Measurements from ENCODE around the gene ZNF101.

Gene ZNF101

GRCh38 chr19:19644054-19644388, 24.6 kb upstream of the ZNF101 start:
- Mint-ChIP-seq H3K27ac (peak overlapping the region; percentile 81), H3K4me3 (peak overlapping the region; percentile 95), H3K36me3 (ENCODE audit: low read depth) (peaks cover 15% of the 10 kb centered on the region), H3K9me3 (no peaks in the 10 kb centered on the region), H3K4me1 (peaks cover 14% of the 10 kb centered on the region), H3K27me3 (ENCODE audit: low read depth, poor library complexity) (peaks cover 10% of the 10 kb centered on the region)
- TF ChIP-seq CTCF (IDR thresholded peaks at IDR 0.05), result no peak
- DNase-seq, result no peak

GRCh38 chr19:19645233-19645870, 23.3 kb upstream of the ZNF101 start:
- peaks cover 23% of the 10 kb centered on the region for H3K36me3 Mint-ChIP-seq (ENCODE audit: low read depth)
- no peak overlapping the region for H3K27ac Mint-ChIP-seq
- no peak for TF ChIP-seq CTCF (IDR thresholded peaks at IDR 0.05)
- DNase-seq, result no peak
- H3K9me3 Mint-ChIP-seq, result no peaks in the 10 kb centered on the region
- peaks cover 14% of the 10 kb centered on the region for H3K4me1 Mint-ChIP-seq
- peaks cover 10% of the 10 kb centered on the region for H3K27me3 Mint-ChIP-seq (ENCODE audit: low read depth, poor library complexity)
- no peak overlapping the region for H3K4me3 Mint-ChIP-seq

GRCh38 chr19:19647037-19647835, 21.4 kb upstream of the ZNF101 start:
- peaks cover 9% of the 10 kb centered on the region for H3K4me1 Mint-ChIP-seq
- no peak for DNase-seq
- H3K27ac Mint-ChIP-seq, result no peak overlapping the region
- TF ChIP-seq CTCF (IDR thresholded peaks at IDR 0.05), result no peak
- H3K4me3 Mint-ChIP-seq, result no peak overlapping the region
- H3K27me3 Mint-ChIP-seq (ENCODE audit: low read depth, poor library complexity), result peaks cover 6% of the 10 kb centered on the region
- H3K9me3 Mint-ChIP-seq, result no peaks in the 10 kb centered on the region
- peaks cover 31% of the 10 kb centered on the region for H3K36me3 Mint-ChIP-seq (ENCODE audit: low read depth)

GRCh38 chr19:19649155-19649554, 19.5 kb upstream of the ZNF101 start:
- no peak for TF ChIP-seq CTCF (IDR thresholded peaks at IDR 0.05)
- H3K27ac Mint-ChIP-seq, result no peak overlapping the region
- no peak overlapping the region for H3K4me3 Mint-ChIP-seq
- no peak for DNase-seq
- no peaks in the 10 kb centered on the region for H3K9me3 Mint-ChIP-seq
- H3K27me3 Mint-ChIP-seq (ENCODE audit: low read depth, poor library complexity), result peaks cover 4% of the 10 kb centered on the region
- peaks cover 42% of the 10 kb centered on the region for H3K36me3 Mint-ChIP-seq (ENCODE audit: low read depth)
- no peaks in the 10 kb centered on the region for H3K4me1 Mint-ChIP-seq

- H3K27ac Mint-ChIP-seq, result no peak overlapping the region
- TF ChIP-seq CTCF (IDR thresholded peaks at IDR 0.05), result no peak
- H3K4me3 Mint-ChIP-seq, result no peak overlapping the region
- no peaks in the 10 kb centered on the region for H3K9me3 Mint-ChIP-seq
- no peaks in the 10 kb centered on the region for H3K4me1 Mint-ChIP-seq
- no peak for DNase-seq
- peaks cover 2% of the 10 kb centered on the region for H3K27me3 Mint-ChIP-seq (ENCODE audit: low read depth, poor library complexity)
- peaks cover 40% of the 10 kb centered on the region for H3K36me3 Mint-ChIP-seq (ENCODE audit: low read depth)
Measured at GRCh38 chr19:19649580-19649995, 19.1 kb upstream of the ZNF101 start.

GRCh38 chr19:19650331-19650730, 18.3 kb upstream of the ZNF101 start:
- H3K4me1 Mint-ChIP-seq, result no peaks in the 10 kb centered on the region
- no peaks in the 10 kb centered on the region for H3K9me3 Mint-ChIP-seq
- H3K4me3 Mint-ChIP-seq, result no peak overlapping the region
- TF ChIP-seq CTCF (IDR thresholded peaks at IDR 0.05), result no peak
- H3K36me3 Mint-ChIP-seq (ENCODE audit: low read depth), result peaks cover 41% of the 10 kb centered on the region
- no peaks in the 10 kb centered on the region for H3K27me3 Mint-ChIP-seq (ENCODE audit: low read depth, poor library complexity)
- no peak for DNase-seq
- no peak overlapping the region for H3K27ac Mint-ChIP-seq

Measured in nephron progenitor cell (in vitro differentiated cells).